Neuronal stem cell (in vitro differentiated cells): ENCODE data around the gene LRRC59.

Experiments
- DNase-seq: peaks from one replicate; pipeline ENCODE4 v3.0.0-alpha.2; 2013; ENCODE audit warnings: low spot score
- H2AFZ ChIP-seq: one replicate; pipeline ENCODE4 v1.6.1; 2013; ENCODE audit warnings: mild to moderate bottlenecking, low read length, inconsistent platforms
- H2AK5ac ChIP-seq: 2 replicates; pipeline ENCODE4 v1.6.1; 2013; ENCODE audit warnings: low read depth, mild to moderate bottlenecking, inconsistent platforms, low read length, moderate library complexity, mixed read lengths
- H2BK120ac ChIP-seq: 2 replicates; pipeline ENCODE4 v1.6.1; 2013; ENCODE audit warnings: low read depth, mild to moderate bottlenecking, inconsistent platforms, low read length, moderate library complexity, mixed read lengths
- H2BK12ac ChIP-seq: one replicate; pipeline ENCODE4 v1.6.1; 2013; ENCODE audit warnings: low read length, inconsistent platforms
- H2BK15ac ChIP-seq: 2 replicates; pipeline ENCODE4 v1.6.1; 2013; ENCODE audit warnings: mild to moderate bottlenecking, low read length, inconsistent platforms, mixed read lengths
- H2BK5ac ChIP-seq: one replicate; pipeline ENCODE4 v1.6.1; 2013; ENCODE audit warnings: inconsistent platforms, mild to moderate bottlenecking, low read length, moderate library complexity
- H3K14ac ChIP-seq: one replicate; pipeline ENCODE4 v1.6.1; 2013; ENCODE audit warnings: low read length, inconsistent platforms
- H3K18ac ChIP-seq: 2 replicates; pipeline ENCODE4 v1.6.1; 2013; ENCODE audit warnings: low read length, inconsistent platforms
- H3K23ac ChIP-seq: 2 replicates; pipeline ENCODE4 v1.6.1; 2013; ENCODE audit warnings: low read depth, mild to moderate bottlenecking, mixed read lengths, low read length, inconsistent platforms; ENCODE audit not compliant: poor library complexity
- H3K27ac ChIP-seq: replicated peaks from 3 replicates; pipeline ENCODE4 v1.5.1; 2013; ENCODE audit warnings: low read length, inconsistent platforms
- H3K27me3 ChIP-seq, 3 experiments: 2 replicates each; pipeline ENCODE4 v1.6.1; 2013; ENCODE audit warnings: low read length in 3 of 3, mild to moderate bottlenecking in 2 of 3, inconsistent platforms in 1 of 3, low read depth in 1 of 3, mixed read lengths in 1 of 3, moderate library complexity in 1 of 3; ENCODE audit not compliant: control insufficient read depth in 3 of 3, insufficient read depth in 3 of 3
- H3K36me3 ChIP-seq, 2 donors: replicated peaks in 1 of 2; 2 replicates each; pipeline ENCODE4 v1.6.1; 2013; ENCODE audit warnings: low read length in 2 of 2; ENCODE audit not compliant: control insufficient read depth in 2 of 2, insufficient read depth in 2 of 2
- H3K4ac ChIP-seq: 2 replicates; pipeline ENCODE4 v1.6.1; 2013; ENCODE audit warnings: inconsistent platforms, mild to moderate bottlenecking, low read length, moderate library complexity
- H3K4me1 ChIP-seq, 2 donors: 1 replicate in 1 of 2; 2 replicates in 1 of 2; pipeline ENCODE4 v1.6.1; 2013; ENCODE audit warnings: low read length in 2 of 2, low read depth in 1 of 2; ENCODE audit not compliant: control insufficient read depth in 2 of 2, insufficient read depth in 1 of 2
- H3K4me2 ChIP-seq: one replicate; pipeline ENCODE4 v1.6.1; 2013; ENCODE audit warnings: mild to moderate bottlenecking, low read length, inconsistent platforms; ENCODE audit not compliant: insufficient read depth, poor library complexity, severe bottlenecking
- H3K4me3 ChIP-seq, 2 donors: 2 replicates each; pipeline ENCODE4 v1.5.1; 2013; ENCODE audit warnings: low read length in 2 of 2, mild to moderate bottlenecking in 2 of 2, inconsistent platforms in 1 of 2, moderate library complexity in 1 of 2
- H3K79me1 ChIP-seq: one replicate; pipeline ENCODE4 v1.6.1; 2013; ENCODE audit warnings: low read depth, mild to moderate bottlenecking, inconsistent platforms, low read length, moderate library complexity
- H3K9ac ChIP-seq: one replicate; pipeline ENCODE4 v1.6.1; 2013; ENCODE audit warnings: mild to moderate bottlenecking, low read depth, low read length, inconsistent platforms; ENCODE audit not compliant: poor library complexity
- H3K9me3 ChIP-seq, 2 donors: replicated peaks in 1 of 2; 2 replicates each; pipeline versions ENCODE3 to v1.6.1; 2013; ENCODE audit warnings: low read length in 2 of 2, mild to moderate bottlenecking in 2 of 2, inconsistent platforms in 1 of 2, low read depth in 1 of 2, mixed read lengths in 1 of 2, moderate library complexity in 1 of 2; ENCODE audit not compliant: control insufficient read depth in 2 of 2, insufficient read depth in 1 of 2
- H4K8ac ChIP-seq: one replicate; pipeline ENCODE4 v1.6.1; 2013; ENCODE audit warnings: low read depth, mild to moderate bottlenecking, inconsistent platforms, low read length, moderate library complexity
- H4K91ac ChIP-seq: one replicate; pipeline ENCODE4 v1.6.1; 2013; ENCODE audit warnings: low read length, low read depth, mild to moderate bottlenecking, inconsistent platforms; ENCODE audit not compliant: poor library complexity
- WGBS, 2 donors: extraction: QIAGEN DNeasy Blood & Tissue Kit; methylation state at CpG; one replicate each; pipeline ENCODE4 v1.1.7; 2013; ENCODE audit warnings: missing lambda C conversion rate in 2 of 2, mixed read lengths in 1 of 2; ENCODE audit not compliant: insufficient read length in 2 of 2, insufficient replicate concordance in 1 of 2; ENCODE audit errors: extremely low coverage in 2 of 2; 5-methylcytosine and 5-hydroxymethylcytosine counted together

Gene LRRC59

GRCh38 chr17:50367401-50367800 lies 29.9 kb downstream of the LRRC59 start:
- no peak overlapping the region for H2BK15ac ChIP-seq
- no peak overlapping the region for H2BK120ac ChIP-seq
- no peak overlapping the region for H2AK5ac ChIP-seq
- no peak overlapping the region for H4K8ac ChIP-seq
- H3K9ac ChIP-seq, result no peak overlapping the region
- no peak overlapping the region for H3K4me2 ChIP-seq
- no peak overlapping the region for H2BK12ac ChIP-seq
- no peak overlapping the region for H2AFZ ChIP-seq
- H2BK5ac ChIP-seq, result no peak overlapping the region
- H3K9me3 ChIP-seq, result no peaks in the 10 kb centered on the region
- no peaks in the 10 kb centered on the region for H3K79me1 ChIP-seq
- H3K18ac ChIP-seq, result no peak overlapping the region
- no peak for DNase-seq
- peaks cover 28 to 65% of the 10 kb centered on the region in 2 donors for H3K36me3 ChIP-seq
- H3K4ac ChIP-seq, result no peak overlapping the region
- no peak overlapping the region for H3K27ac ChIP-seq
- no CpG with 5 or more reads among the region's 1 CpG for WGBS, 2 donors
- H3K23ac ChIP-seq, result no peak overlapping the region
- H3K4me1 ChIP-seq, result peaks cover 20 to 36% of the 10 kb centered on the region in 2 donors
- no peak overlapping the region for H3K14ac ChIP-seq
- H3K27me3 ChIP-seq, result no peaks in the 10 kb centered on the region
- H3K4me3 ChIP-seq, result no peak overlapping the region
- H4K91ac ChIP-seq, result no peak overlapping the region

DNA sequence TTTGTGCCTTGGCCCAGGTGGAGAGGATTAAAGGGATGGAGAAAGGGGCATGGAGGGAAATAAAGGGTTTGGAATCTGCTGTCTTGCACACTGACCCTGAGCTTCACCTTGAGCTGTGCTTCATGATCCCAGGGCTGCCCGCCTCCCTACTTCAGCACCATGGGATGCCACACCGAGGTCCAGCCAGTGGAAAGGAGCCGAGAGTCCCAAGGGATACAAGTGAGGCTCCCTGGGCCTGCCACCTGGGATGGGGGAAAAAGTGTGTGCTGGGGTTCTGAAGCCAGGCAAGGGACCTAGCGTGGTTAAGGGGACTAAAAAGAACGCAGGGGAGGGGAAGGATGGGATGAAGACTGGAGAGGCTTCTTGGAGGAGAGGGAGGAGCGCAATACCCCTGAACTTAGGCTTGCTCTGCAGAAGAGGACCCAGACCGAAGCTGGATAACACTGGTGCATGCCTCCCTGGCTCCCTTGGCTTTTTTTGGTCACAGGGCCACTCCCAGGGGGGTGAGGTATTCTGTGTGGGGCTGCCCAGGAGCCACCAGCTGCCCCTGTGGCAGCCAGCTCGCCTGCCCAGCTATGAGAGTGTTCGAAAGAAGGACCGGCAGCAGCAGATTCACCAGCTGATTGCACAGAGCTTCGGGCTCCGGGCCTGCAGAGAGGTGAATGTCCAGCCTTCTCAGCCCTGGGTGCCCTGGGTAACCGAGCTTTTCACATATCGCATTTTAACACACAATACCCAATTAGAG lies 31.5 kb downstream of the LRRC59 start:
- no CpG with 5 or more reads among the region's 14 CpGs for WGBS, 2 donors
- H2BK120ac ChIP-seq, result no peak overlapping the region

DNA sequence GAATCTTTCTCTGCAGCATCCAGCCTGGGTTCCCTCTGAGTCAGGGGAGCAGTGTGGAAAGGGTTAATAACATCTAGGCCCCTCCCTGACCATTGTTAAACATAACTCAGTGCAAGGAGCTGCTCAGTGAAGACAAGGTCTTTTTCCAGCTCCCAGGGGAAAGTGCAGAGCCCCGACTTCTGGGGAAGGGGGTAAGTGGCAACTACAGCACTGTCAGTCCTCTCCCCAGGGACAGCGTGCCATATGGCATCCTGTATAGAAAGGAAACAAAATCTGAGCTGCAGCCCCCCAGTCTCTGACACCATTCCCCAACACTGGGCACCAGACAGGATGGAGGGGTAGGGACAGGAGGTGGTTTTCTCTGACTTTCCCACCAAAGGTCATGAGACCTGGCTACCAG lies 32.2 kb downstream of the LRRC59 start:
- peaks cover 17 to 35% of the 10 kb centered on the region in 2 donors for H3K4me1 ChIP-seq
- no peak overlapping the region for H4K91ac ChIP-seq
- H3K9ac ChIP-seq, result no peak overlapping the region
- H3K14ac ChIP-seq, result no peak overlapping the region
- no peak for DNase-seq
- no peak overlapping the region for H2BK120ac ChIP-seq
- no peaks in the 10 kb centered on the region for H3K27me3 ChIP-seq
- no CpG with 5 or more reads among the region's 2 CpGs for WGBS, 2 donors
- no peak overlapping the region for H2BK12ac ChIP-seq
- H3K18ac ChIP-seq, result no peak overlapping the region
- no peak overlapping the region for H2BK5ac ChIP-seq
- no peak overlapping the region for H3K4ac ChIP-seq
- H2AFZ ChIP-seq, result no peak overlapping the region
- no peaks in the 10 kb centered on the region for H3K79me1 ChIP-seq
- H3K4me3 ChIP-seq, result no peak overlapping the region
- no peak overlapping the region for H4K8ac ChIP-seq
- H3K23ac ChIP-seq, result no peak overlapping the region
- no peak overlapping the region for H3K4me2 ChIP-seq
- H2AK5ac ChIP-seq, result no peak overlapping the region
- H3K9me3 ChIP-seq, result no peaks in the 10 kb centered on the region
- H3K36me3 ChIP-seq, result peaks cover 26 to 58% of the 10 kb centered on the region in 2 donors
- no peak overlapping the region for H3K27ac ChIP-seq
- no peak overlapping the region for H2BK15ac ChIP-seq

More for the DNA sequence above, 31.5 kb downstream of the LRRC59 start:
- peaks cover 26 to 60% of the 10 kb centered on the region in 2 donors for H3K36me3 ChIP-seq
- H3K27me3 ChIP-seq, result no peaks in the 10 kb centered on the region
- H3K4me1 ChIP-seq, result peaks cover 17 to 35% of the 10 kb centered on the region in 2 donors
- H4K91ac ChIP-seq, result no peak overlapping the region
- H2AFZ ChIP-seq, result no peak overlapping the region
- no peak overlapping the region for H3K18ac ChIP-seq
- no peak overlapping the region for H3K27ac ChIP-seq
- no peaks in the 10 kb centered on the region for H3K79me1 ChIP-seq
- H3K14ac ChIP-seq, result no peak overlapping the region
- no peak overlapping the region for H3K23ac ChIP-seq
- no peak overlapping the region for H3K4me2 ChIP-seq
- no peak overlapping the region for H4K8ac ChIP-seq
- no peak overlapping the region for H2AK5ac ChIP-seq
- no peak overlapping the region for H3K4me3 ChIP-seq
- no peak overlapping the region for H2BK15ac ChIP-seq
- H3K4ac ChIP-seq, result no peak overlapping the region
- H2BK12ac ChIP-seq, result no peak overlapping the region
- DNase-seq, result no peak
- no peak overlapping the region for H2BK5ac ChIP-seq
- H3K9ac ChIP-seq, result no peak overlapping the region
- no peaks in the 10 kb centered on the region for H3K9me3 ChIP-seq

DNA sequence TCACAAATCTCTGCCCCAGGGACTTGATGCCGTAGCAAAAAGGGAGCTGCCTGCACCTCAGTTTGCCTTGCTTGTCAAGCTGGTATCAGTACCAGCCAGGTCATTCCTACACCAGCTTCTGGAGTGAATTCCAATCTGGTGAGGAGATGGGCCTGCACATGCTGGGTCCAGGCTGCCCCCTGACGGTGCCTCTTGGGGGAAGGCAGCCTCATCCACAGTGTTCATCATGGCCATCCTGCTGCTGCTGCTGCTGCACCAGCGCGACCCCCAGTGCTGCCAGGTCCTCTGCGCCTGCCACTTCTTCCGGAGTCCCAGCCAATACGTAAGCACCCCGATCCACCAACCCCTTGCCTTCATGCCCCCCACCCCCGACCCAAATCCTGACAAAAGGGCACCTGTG lies 32.6 kb downstream of the LRRC59 start:
- DNase-seq, result no peak
- H2AFZ ChIP-seq, result no peak overlapping the region
- no peak overlapping the region for H3K27ac ChIP-seq

More for the DNA sequence above, 32.6 kb downstream of the LRRC59 start:
- Histone ChIP-seq H4K8ac (no peak overlapping the region), H3K36me3 (peaks cover 21 to 58% of the 10 kb centered on the region in 2 donors), H2BK120ac (no peak overlapping the region), H3K14ac (no peak overlapping the region), H4K91ac (no peak overlapping the region), H2BK12ac (no peak overlapping the region), H2BK5ac (no peak overlapping the region), H3K9me3 (no peaks in the 10 kb centered on the region), H3K79me1 (no peaks in the 10 kb centered on the region), H3K4me1 (peaks cover 17 to 35% of the 10 kb centered on the region in 2 donors), H3K4me3 (no peak overlapping the region), H2AK5ac (no peak overlapping the region), H3K9ac (no peak overlapping the region), H2BK15ac (no peak overlapping the region), H3K23ac (no peak overlapping the region), H3K27me3 (no peaks in the 10 kb centered on the region), H3K4me2 (no peak overlapping the region), H3K18ac (no peak overlapping the region), H3K4ac (no peak overlapping the region)
- no CpG with 5 or more reads among the region's 9 CpGs for WGBS, 2 donors
